GM18873 (cell line): ENCODE data around the gene STAMBPL1.

Source experiments
- ATAC-seq: cut with Tn5 transposase; IDR thresholded peaks from one replicate; pipeline ENCODE4 v1.9.1; 2021; ENCODE audit warnings: mild to moderate bottlenecking, moderate library complexity, moderate number of reproducible peaks; ENCODE audit not compliant: unreplicated experiment, low FRiP score

Gene STAMBPL1

DNA sequence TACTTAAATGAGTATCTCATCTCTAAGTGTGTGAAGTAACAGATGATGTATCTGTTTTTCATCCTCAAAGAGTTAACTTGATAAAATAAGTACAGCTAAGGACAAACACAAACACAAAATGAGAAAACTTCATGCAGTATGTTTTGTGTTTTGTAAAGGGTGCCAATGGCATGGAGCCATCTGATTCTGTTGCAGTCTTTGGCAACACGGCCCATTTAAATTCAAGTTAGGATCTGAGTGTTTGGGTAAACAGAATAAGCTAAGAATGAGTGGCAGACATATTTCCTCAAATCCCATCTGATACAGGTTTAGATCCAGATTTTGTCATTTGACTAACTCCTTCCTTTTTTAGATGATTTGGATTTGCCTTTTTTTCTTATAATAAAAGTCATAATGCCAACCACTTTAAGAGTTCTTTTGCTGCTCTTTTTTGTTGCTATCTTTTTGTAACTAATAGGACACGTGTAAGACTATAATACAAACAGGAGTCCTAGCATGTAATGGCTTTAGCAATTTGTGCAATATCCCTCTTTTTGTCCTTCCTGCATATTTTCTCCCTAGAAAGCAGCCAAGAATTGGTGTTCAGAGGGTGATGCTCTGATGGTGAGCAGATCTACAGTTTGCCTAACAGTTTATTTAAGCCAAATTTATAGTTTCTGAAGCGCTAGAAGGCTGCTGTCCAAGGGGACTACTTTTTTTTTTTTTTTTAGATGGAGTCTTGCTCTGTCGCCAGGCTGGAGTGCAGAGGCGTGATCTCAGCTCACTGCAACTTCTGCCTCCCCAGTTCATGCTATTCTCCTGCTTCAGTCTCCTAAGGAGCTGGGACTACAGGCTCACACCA lies 91.4 kb downstream of the STAMBPL1 start:
- no peak for ATAC-seq
